A204.1 (cell line): ENCODE results near the gene GALC.

Source experiments
- FAIRE-seq: peaks from 2 replicates; lab custom pipeline; 2012; peaks lifted over from hg19 to GRCh38; lab: Jason Lieb, UNC

GALC gene

GRCh38 chr14:88005978-88006851, 13.2 kb upstream of the GALC start:
- FAIRE-seq, result no peak

- no peak for FAIRE-seq
Observed at GRCh38 chr14:88005050-88005481, 12.1 kb upstream of the GALC start, which contains the start of gene GPR65. Gene GPR65, plus strand, starts transcription at chr14:88005135. Its CDS starts 5,713 bp downstream, at chr14:88010848.

GRCh38 chr14:88004506-88005036, 11.6 kb upstream of the GALC start:
- FAIRE-seq, result no peak

- peak; percentile 19 for FAIRE-seq
Observed at GRCh38 chr14:88003425-88003824, 10.4 kb upstream of the GALC start.

- FAIRE-seq, result no peak
Observed at GRCh38 chr14:88002421-88003075, 9.6 kb upstream of the GALC start.

- FAIRE-seq, result no peak
Observed at GRCh38 chr14:87999277-87999676, 6.3 kb upstream of the GALC start.

GRCh38 chr14:87998482-87998881, 5.5 kb upstream of the GALC start:
- FAIRE-seq, result no peak

GRCh38 chr14:87996291-87996592, 3.3 kb upstream of the GALC start:
- FAIRE-seq, result no peak

GRCh38 chr14:87995500-87996290, 2.7 kb upstream of the GALC start:
- no peak for FAIRE-seq

GRCh38 chr14:87994974-87995373, 2.0 kb upstream of the GALC start:
- FAIRE-seq, result no peak

GRCh38 chr14:87992346-87992717, 650 bp downstream of the GALC start:
- FAIRE-seq, result no peak

- no peak for FAIRE-seq
Observed at GRCh38 chr14:87990682-87991081, 2.3 kb downstream of the GALC start.

GRCh38 chr14:87989956-87990299, 3.1 kb downstream of the GALC start:
- no peak for FAIRE-seq

GRCh38 chr14:87989221-87989955, 3.6 kb downstream of the GALC start:
- no peak for FAIRE-seq

GRCh38 chr14:87979689-87980088, 13.3 kb downstream of the GALC start:
- no peak for FAIRE-seq

- no peak for FAIRE-seq
Observed at GRCh38 chr14:87975636-87976035, 17.3 kb downstream of the GALC start.

- no peak for FAIRE-seq
Observed at GRCh38 chr14:87971010-87971409, 22.0 kb downstream of the GALC start.

GRCh38 chr14:87967496-87967895, 25.5 kb downstream of the GALC start:
- FAIRE-seq, result no peak

- FAIRE-seq, result no peak
Observed at GRCh38 chr14:87966816-87967215, 26.2 kb downstream of the GALC start.

- FAIRE-seq, result no peak
Observed at GRCh38 chr14:87961246-87961645, 31.7 kb downstream of the GALC start.

- FAIRE-seq, result no peak
Observed at GRCh38 chr14:87960013-87960787, 32.8 kb downstream of the GALC start.
